AG04449 (cell line): ENCODE measurements around the gene KCTD20.
"Not testable (repeated sequence)": the region's sequence is repeated elsewhere in the genome, so short reads cannot be mapped to it uniquely, and the experiment has no call there.

Source experiments
- CTCF ChIA-PET: fragments of 350-600 bp; formaldehyde crosslinking; extraction: SDS; loops from one replicate; lab custom pipeline; 2021; ENCODE audit warnings: antibody characterized with exemption; lab: Yijun Ruan, JAX
- POLR2A ChIA-PET: fragments of 400-600, 350-600 bp; formaldehyde crosslinking; extraction: SDS; loops from one replicate; lab custom pipeline; 2020; ENCODE audit warnings: antibody characterized with exemption, inconsistent platforms; lab: Yijun Ruan, JAX
- DNase-seq: peaks from one replicate; pipeline ENCODE4 v3.0.0-alpha.2; 2010; ENCODE audit warnings: low read depth, low spot score
- H3K4me3 ChIP-seq: 2 replicates; pipeline ENCODE4 v1.5.1; 2011; ENCODE audit warnings: low read depth, mild to moderate bottlenecking, control low read depth, low read length
- CTCF ChIP-seq: IDR thresholded peaks from one replicate; pipeline ENCODE4 v1.5.1; 2011; ENCODE audit warnings: mild to moderate bottlenecking, moderate library complexity, low read length, control low read depth, inconsistent platforms; ENCODE audit not compliant: insufficient read depth; ENCODE audit errors: missing control alignments

Gene KCTD20

GRCh38 chr6:36469148-36469661, 26.4 kb downstream of the KCTD20 start:
- CTCF ChIA-PET, result interaction anchor here (1.7 to 2.4 kb wide), 2 partner anchors 9 to 10 kb away, joined by 5 to 11 read pairs; no protein-coding TSS in a partner anchor
- POLR2A ChIA-PET, result no interaction called here
- no peak for TF ChIP-seq CTCF
- no peak overlapping the region for H3K4me3 ChIP-seq
- DNase-seq, result no peak

- DNase-seq, result no peak
- TF ChIP-seq CTCF, result no peak
- H3K4me3 ChIP-seq, result no peak overlapping the region
- POLR2A ChIA-PET, result interaction anchor here (1.2 kb wide), 1 partner anchor 9 kb away, joined by 3 read pairs; no protein-coding TSS in a partner anchor
- CTCF ChIA-PET, result interaction anchor here (1.7 to 2.4 kb wide), 2 partner anchors 9 to 10 kb away, joined by 5 to 11 read pairs; no protein-coding TSS in a partner anchor
Observed at GRCh38 chr6:36469946-36470345, 27.1 kb downstream of the KCTD20 start.

- no peak for DNase-seq
- ChIA-PET CTCF (interaction anchor here (0.9 to 2.0 kb wide), 5 partner anchors 8 to 146 kb away, joined by 3 to 6 read pairs (median 4); no protein-coding TSS in a partner anchor), POLR2A (interaction anchor here (1.1 to 1.2 kb wide), 2 partner anchors 8 to 10 kb away, joined by 3 read pairs; no protein-coding TSS in a partner anchor)
- TF ChIP-seq CTCF, result no peak
- no peak overlapping the region for H3K4me3 ChIP-seq
Observed at GRCh38 chr6:36478051-36478526, 35.3 kb downstream of the KCTD20 start.

- no peak for TF ChIP-seq CTCF
- ChIA-PET POLR2A (interaction anchor here (0.9 to 1.2 kb wide), 2 partner anchors 9 to 23 kb away, joined by 3 read pairs; no protein-coding TSS in a partner anchor), CTCF (interaction anchor here (0.8 to 2.0 kb wide), 3 partner anchors 10 to 138 kb away, joined by 3 to 6 read pairs (median 5); no protein-coding TSS in a partner anchor)
- H3K4me3 ChIP-seq, result no peak overlapping the region
- DNase-seq, result no peak
Observed at GRCh38 chr6:36479256-36479655, 36.5 kb downstream of the KCTD20 start.

GRCh38 chr6:36483326-36483725, 40.5 kb downstream of the KCTD20 start:
- H3K4me3 ChIP-seq, CTCF ChIA-PET, POLR2A ChIA-PET: not testable (repeated sequence)

GRCh38 chr6:36484736-36485135, 41.9 kb downstream of the KCTD20 start:
- CTCF ChIA-PET, result interaction anchor here (1.1 kb wide), 1 partner anchor 61 kb away, joined by 3 read pairs; no protein-coding TSS in a partner anchor
- POLR2A ChIA-PET, result no interaction called here
- no peak overlapping the region for H3K4me3 ChIP-seq
- DNase-seq, result no peak
- TF ChIP-seq CTCF, result no peak

More at GRCh38 chr6:36483326-36483725, 40.5 kb downstream of the KCTD20 start:
- not testable (repeated sequence) for DNase-seq
